ENCODE results near the gene LRRC49.

The LRRC49 gene

GRCh38 chr15:71055461-71055860, 162.8 kb downstream of the LRRC49 start:
- no peaks in the 10 kb centered on the region for H3K27me3 ChIP-seq (ENCODE audit: insufficient read depth, low read length, poor library complexity, severe bottlenecking)
- no peaks in the 10 kb centered on the region for H3K9me2 ChIP-seq (replicated peaks; ENCODE audit: low read depth, low read length)
- no peaks in the 10 kb centered on the region for H3K36me3 ChIP-seq (ENCODE audit: insufficient read depth, low read length)
- H3K4me1 ChIP-seq (ENCODE audit: insufficient read depth, low read length, poor library complexity, severe bottlenecking), result no peaks in the 10 kb centered on the region
- H3F3A ChIP-seq (ENCODE audit: low read depth), result no peaks in the 10 kb centered on the region
- no peak overlapping the region for H3K4me3 ChIP-seq (ENCODE audit: low read length, poor library complexity, severe bottlenecking)
- H3K9ac ChIP-seq (ENCODE audit: low read depth, low read length, poor library complexity, severe bottlenecking), result no peak overlapping the region
- no peak overlapping the region for H3K4me2 ChIP-seq (ENCODE audit: low read depth, low read length, poor library complexity, severe bottlenecking)
- no peaks in the 10 kb centered on the region for H3K79me2 ChIP-seq (ENCODE audit: insufficient read depth, low read length)
- no peak overlapping the region for H2AFZ ChIP-seq (ENCODE audit: low read length)
- no peaks in the 10 kb centered on the region; the same call in 1 of the 2 replicates for H3K9me3 ChIP-seq (ENCODE audit: insufficient read depth, low read depth, low read length)
- no peaks in the 10 kb centered on the region for H4K20me1 ChIP-seq (ENCODE audit: insufficient read depth, low read length, poor library complexity, severe bottlenecking)
- TF ChIP-seq, protein P1, sequence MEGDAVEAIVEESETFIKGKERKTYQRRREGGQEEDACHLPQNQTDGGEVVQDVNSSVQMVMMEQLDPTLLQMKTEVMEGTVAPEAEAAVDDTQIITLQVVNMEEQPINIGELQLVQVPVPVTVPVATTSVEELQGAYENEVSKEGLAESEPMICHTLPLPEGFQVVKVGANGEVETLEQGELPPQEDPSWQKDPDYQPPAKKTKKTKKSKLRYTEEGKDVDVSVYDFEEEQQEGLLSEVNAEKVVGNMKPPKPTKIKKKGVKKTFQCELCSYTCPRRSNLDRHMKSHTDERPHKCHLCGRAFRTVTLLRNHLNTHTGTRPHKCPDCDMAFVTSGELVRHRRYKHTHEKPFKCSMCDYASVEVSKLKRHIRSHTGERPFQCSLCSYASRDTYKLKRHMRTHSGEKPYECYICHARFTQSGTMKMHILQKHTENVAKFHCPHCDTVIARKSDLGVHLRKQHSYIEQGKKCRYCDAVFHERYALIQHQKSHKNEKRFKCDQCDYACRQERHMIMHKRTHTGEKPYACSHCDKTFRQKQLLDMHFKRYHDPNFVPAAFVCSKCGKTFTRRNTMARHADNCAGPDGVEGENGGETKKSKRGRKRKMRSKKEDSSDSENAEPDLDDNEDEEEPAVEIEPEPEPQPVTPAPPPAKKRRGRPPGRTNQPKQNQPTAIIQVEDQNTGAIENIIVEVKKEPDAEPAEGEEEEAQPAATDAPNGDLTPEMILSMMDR (conservative IDR thresholded peaks at IDR 0.05; ENCODE audit: low read length), result no peak
- no peak for TF ChIP-seq EZH2phosphoT487 (IDR thresholded peaks at IDR 0.05; ENCODE audit: borderline replicate concordance)

DNA sequence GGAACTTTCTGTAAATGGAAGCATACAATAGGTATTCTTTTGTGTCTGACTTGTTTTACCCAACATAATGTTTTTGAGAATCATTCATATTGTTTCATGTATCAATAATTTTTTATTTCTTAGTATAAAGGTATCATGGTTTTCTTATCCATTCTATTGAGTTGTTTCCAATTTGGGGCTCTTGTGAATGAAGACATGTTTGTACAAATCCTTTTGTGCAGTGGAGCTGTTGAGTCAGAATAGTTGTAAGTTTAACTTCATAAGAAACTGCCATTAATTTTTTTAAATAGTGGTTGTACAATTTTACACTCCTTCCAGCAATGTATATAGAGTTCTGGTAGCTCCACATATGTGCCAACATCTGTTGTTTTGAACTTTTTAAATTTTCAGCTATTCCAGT, 163.5 kb downstream of the LRRC49 start:
- no peak overlapping the region for H3K4me3 ChIP-seq (ENCODE audit: low read length, poor library complexity, severe bottlenecking)
- H4K20me1 ChIP-seq (ENCODE audit: insufficient read depth, low read length, poor library complexity, severe bottlenecking), result no peaks in the 10 kb centered on the region
- H3F3A ChIP-seq (ENCODE audit: low read depth), result no peaks in the 10 kb centered on the region
- no peaks in the 10 kb centered on the region for H3K27me3 ChIP-seq (ENCODE audit: insufficient read depth, low read length, poor library complexity, severe bottlenecking)
- H2AFZ ChIP-seq (ENCODE audit: low read length), result no peak overlapping the region
- H3K36me3 ChIP-seq (ENCODE audit: insufficient read depth, low read length), result no peaks in the 10 kb centered on the region
- H3K4me2 ChIP-seq (ENCODE audit: low read depth, low read length, poor library complexity, severe bottlenecking), result no peak overlapping the region
- no peak overlapping the region for H3K9ac ChIP-seq (ENCODE audit: low read depth, low read length, poor library complexity, severe bottlenecking)
- TF ChIP-seq EZH2phosphoT487 (IDR thresholded peaks at IDR 0.05; ENCODE audit: borderline replicate concordance), result no peak
- TF ChIP-seq, protein P1 (conservative IDR thresholded peaks at IDR 0.05; ENCODE audit: low read length), result no peak
- no peaks in the 10 kb centered on the region for H3K4me1 ChIP-seq (ENCODE audit: insufficient read depth, low read length, poor library complexity, severe bottlenecking)
- H3K9me2 ChIP-seq (replicated peaks; ENCODE audit: low read depth, low read length), result no peaks in the 10 kb centered on the region
- H3K79me2 ChIP-seq (ENCODE audit: insufficient read depth, low read length), result no peaks in the 10 kb centered on the region
- no peaks in the 10 kb centered on the region; the same call in 1 of the 2 replicates for H3K9me3 ChIP-seq (ENCODE audit: insufficient read depth, low read depth, low read length)

GRCh38 chr15:71057143-71057542, 164.5 kb downstream of the LRRC49 start:
- no peaks in the 10 kb centered on the region; the same call in 1 of the 2 replicates for H3K9me3 ChIP-seq (ENCODE audit: insufficient read depth, low read depth, low read length)
- no peaks in the 10 kb centered on the region for H3F3A ChIP-seq (ENCODE audit: low read depth)
- H2AFZ ChIP-seq (ENCODE audit: low read length), result no peak overlapping the region
- H3K9me2 ChIP-seq (replicated peaks; ENCODE audit: low read depth, low read length), result no peaks in the 10 kb centered on the region
- no peaks in the 10 kb centered on the region for H3K79me2 ChIP-seq (ENCODE audit: insufficient read depth, low read length)
- no peak overlapping the region for H3K4me2 ChIP-seq (ENCODE audit: low read depth, low read length, poor library complexity, severe bottlenecking)
- no peaks in the 10 kb centered on the region for H3K27me3 ChIP-seq (ENCODE audit: insufficient read depth, low read length, poor library complexity, severe bottlenecking)
- H3K36me3 ChIP-seq (ENCODE audit: insufficient read depth, low read length), result no peaks in the 10 kb centered on the region
- H3K9ac ChIP-seq (ENCODE audit: low read depth, low read length, poor library complexity, severe bottlenecking), result no peak overlapping the region
- H4K20me1 ChIP-seq (ENCODE audit: insufficient read depth, low read length, poor library complexity, severe bottlenecking), result no peaks in the 10 kb centered on the region
- no peak for TF ChIP-seq EZH2phosphoT487 (IDR thresholded peaks at IDR 0.05; ENCODE audit: borderline replicate concordance)
- TF ChIP-seq, protein P1 (conservative IDR thresholded peaks at IDR 0.05; ENCODE audit: low read length), result no peak
- no peaks in the 10 kb centered on the region for H3K4me1 ChIP-seq (ENCODE audit: insufficient read depth, low read length, poor library complexity, severe bottlenecking)
- no peak overlapping the region for H3K4me3 ChIP-seq (ENCODE audit: low read length, poor library complexity, severe bottlenecking)

All from Loucy (cell line).